H1 (cell line): ENCODE results near the gene MGMT. TPM values are rescaled to one million over a fixed set of nuclear protein-coding genes. Genes with fewer than 3 reads are reported as not detected.
A peak's percentile ranks its signal among the peaks of the same experiment; 100 is the strongest.

Experiments
- CTCF ChIA-PET: fragments of 300-600 bp; sonication (Branson Sonifier 250); formaldehyde crosslinking; loops from one replicate; lab custom pipeline; 2021; ENCODE audit not compliant: partially characterized antibody; lab: Charles Lee
- POLR2A ChIA-PET: fragments of 300-600 bp; sonication (Branson Sonifier 250); formaldehyde crosslinking; loops from one replicate; lab custom pipeline; 2021; ENCODE audit warnings: inconsistent platforms; ENCODE audit not compliant: partially characterized antibody; lab: Charles Lee
- DNase-seq, 2 experiments: peaks; one replicate each; pipeline versions ENCODE4 v3.0.0 to v3.0.0-alpha.2; 2010 to 2022; ENCODE audit warnings: low spot score in 2 of 2, low read depth in 1 of 2, mixed read lengths in 1 of 2
- FAIRE-seq: peaks from 2 replicates; lab custom pipeline; 2011; peaks lifted over from hg19 to GRCh38; lab: Jason Lieb, UNC
- H2AFZ ChIP-seq: 2 replicates; pipeline ENCODE4 v1.8.1; 2012; ENCODE audit warnings: low read length, inconsistent platforms
- H2AK5ac ChIP-seq: 2 replicates; pipeline ENCODE4 v1.6.1; 2013; ENCODE audit warnings: low read depth, low read length
- H2BK120ac ChIP-seq: replicated peaks from 2 replicates; pipeline ENCODE3; 2013; ENCODE audit warnings: low read depth, low read length, inconsistent platforms
- H2BK12ac ChIP-seq: 2 replicates; pipeline ENCODE4 v1.6.1; 2013; ENCODE audit warnings: low read depth, low read length
- H2BK15ac ChIP-seq: 2 replicates; pipeline ENCODE4 v1.6.1; 2013; ENCODE audit warnings: low read length
- H2BK20ac ChIP-seq: 2 replicates; pipeline ENCODE4 v1.6.1; 2013; ENCODE audit warnings: low read length
- H2BK5ac ChIP-seq: 2 replicates; pipeline ENCODE4 v1.6.1; 2013; ENCODE audit warnings: low read depth, low read length
- H3K14ac ChIP-seq: 2 replicates; pipeline ENCODE4 v1.6.1; 2013; ENCODE audit warnings: inconsistent platforms; ENCODE audit not compliant: insufficient read length
- H3K18ac ChIP-seq: 2 replicates; pipeline ENCODE4 v1.6.1; 2013; ENCODE audit warnings: low read length; ENCODE audit errors: extremely low read depth
- H3K23ac ChIP-seq: 2 replicates; pipeline ENCODE4 v1.6.1; 2013; ENCODE audit warnings: inconsistent platforms; ENCODE audit not compliant: insufficient read length
- H3K23me2 ChIP-seq: 2 replicates; pipeline ENCODE4 v1.6.1; 2013; ENCODE audit warnings: low read depth, low read length
- H3K27ac ChIP-seq: 2 replicates; pipeline ENCODE4 v1.6.1; 2011; ENCODE audit warnings: low read depth, low read length, inconsistent platforms
- H3K27me3 ChIP-seq, 4 experiments: replicated peaks in 1 of 4; 1 replicate in 1 of 4; 2 replicates in 3 of 4; pipeline versions ENCODE4 v1.6.1 to v1.8.1; 2011 to 2013; ENCODE audit warnings: low read length in 3 of 4, mild to moderate bottlenecking in 3 of 4, inconsistent platforms in 2 of 4, mixed read lengths in 2 of 4, moderate library complexity in 1 of 4; ENCODE audit not compliant: control insufficient read depth in 3 of 4, insufficient read depth in 3 of 4; ENCODE audit errors: extremely low read depth in 1 of 4
- H3K36me3 ChIP-seq, 4 experiments: 2 replicates each; pipeline versions ENCODE4 v1.6.1 to v1.8.1; 2011 to 2013; ENCODE audit warnings: mild to moderate bottlenecking in 4 of 4, low read length in 3 of 4, moderate library complexity in 2 of 4, control low read depth in 1 of 4, inconsistent platforms in 1 of 4; ENCODE audit not compliant: insufficient read depth in 4 of 4, control insufficient read depth in 2 of 4
- H3K4ac ChIP-seq: replicated peaks from 2 replicates; pipeline ENCODE3; 2013; ENCODE audit warnings: low read length, low read depth, mixed read lengths, inconsistent platforms; ENCODE audit not compliant: insufficient read length
- H3K4me1 ChIP-seq, 4 experiments: replicated peaks in 1 of 4; 1 replicate in 1 of 4; 2 replicates in 3 of 4; pipeline versions ENCODE4 v1.6.1 to v1.8.1; 2011 to 2013; ENCODE audit warnings: low read length in 3 of 4, inconsistent platforms in 2 of 4, mixed read lengths in 1 of 4; ENCODE audit not compliant: insufficient read depth in 4 of 4, control insufficient read depth in 3 of 4
- H3K4me2 ChIP-seq, 2 experiments: 2 replicates each; pipeline versions ENCODE4 v1.6.1 to v1.8.1; 2011 to 2013; ENCODE audit warnings: low read depth in 2 of 2, low read length in 2 of 2, control low read depth in 1 of 2, inconsistent platforms in 1 of 2, mild to moderate bottlenecking in 1 of 2; ENCODE audit not compliant: insufficient read depth in 1 of 2
- H3K4me3 ChIP-seq, 4 experiments: fragments of 200-600, 300-600 bp in 1 of 4; sonication (generic), shearing (Covaris generic), sonication (Bioruptor Twin) in 1 of 4; 2 replicates each; pipeline versions ENCODE4 v1.5.1 to v1.8.1; 2011 to 2016; ENCODE audit warnings: low read length in 4 of 4, low read depth in 3 of 4, control low read depth in 2 of 4, inconsistent platforms in 2 of 4, mild to moderate bottlenecking in 2 of 4, mixed read lengths in 1 of 4, moderate library complexity in 1 of 4; ENCODE audit not compliant: insufficient read depth in 2 of 4; ENCODE audit errors: extremely low read depth in 1 of 4
- H3K56ac ChIP-seq: replicated peaks from 2 replicates; pipeline ENCODE3; 2013; ENCODE audit warnings: low read depth, mild to moderate bottlenecking, mixed read lengths, low read length, inconsistent platforms; ENCODE audit not compliant: insufficient read length
- H3K79me1 ChIP-seq: 2 replicates; pipeline ENCODE4 v1.6.1; 2013; ENCODE audit warnings: low read depth, low read length, control low read depth
- H3K79me2 ChIP-seq, 2 experiments: 2 replicates each; pipeline versions ENCODE4 v1.6.1 to v1.8.1; 2012 to 2013; ENCODE audit warnings: low read length in 2 of 2, mild to moderate bottlenecking in 2 of 2, inconsistent platforms in 1 of 2; ENCODE audit not compliant: insufficient read depth in 2 of 2, control insufficient read depth in 1 of 2
- H3K9ac ChIP-seq, 4 experiments: replicated peaks in 1 of 4; 1 replicate in 1 of 4; 2 replicates in 3 of 4; pipeline versions ENCODE4 v1.6.1 to v1.8.1; 2011 to 2013; ENCODE audit warnings: low read depth in 3 of 4, low read length in 3 of 4, control low read depth in 2 of 4, mild to moderate bottlenecking in 2 of 4, moderate library complexity in 2 of 4, inconsistent platforms in 1 of 4; ENCODE audit errors: extremely low read depth in 1 of 4
- H3K9me3 ChIP-seq, 2 experiments: 2 replicates each; pipeline versions ENCODE4 v1.6.1 to v1.8.1; 2012 to 2013; ENCODE audit warnings: mild to moderate bottlenecking in 2 of 2, moderate library complexity in 2 of 2, control low read depth in 1 of 2, inconsistent platforms in 1 of 2, low read depth in 1 of 2, low read length in 1 of 2, mixed read lengths in 1 of 2; ENCODE audit not compliant: insufficient read depth in 2 of 2
- H4K20me1 ChIP-seq, 2 experiments: replicated peaks in 1 of 2; 2 replicates each; pipeline versions ENCODE3 to v1.8.1; 2011 to 2013; ENCODE audit warnings: inconsistent platforms in 2 of 2, low read length in 2 of 2, mild to moderate bottlenecking in 1 of 2; ENCODE audit not compliant: insufficient read depth in 2 of 2, control insufficient read depth in 1 of 2
- H4K5ac ChIP-seq: 2 replicates; pipeline ENCODE4 v1.6.1; 2013; ENCODE audit warnings: low read length, low read depth, mixed read lengths, inconsistent platforms; ENCODE audit not compliant: insufficient read length
- H4K8ac ChIP-seq: 2 replicates; pipeline ENCODE4 v1.8.0; 2013; ENCODE audit warnings: mild to moderate bottlenecking, moderate library complexity, low read length, inconsistent platforms; ENCODE audit not compliant: insufficient read depth; ENCODE audit errors: extremely low read depth
- H4K91ac ChIP-seq: replicated peaks from 2 replicates; pipeline ENCODE3; 2013; ENCODE audit warnings: low read length, mixed read lengths, inconsistent platforms; ENCODE audit not compliant: insufficient read length
- BACH1 ChIP-seq: IDR thresholded peaks from 2 replicates; pipeline ENCODE4 v1.6.1; 2012; ENCODE audit warnings: low read length, improper control_type of control experiment
- BRCA1 ChIP-seq: IDR thresholded peaks from 2 replicates; pipeline ENCODE4 v1.6.1; 2012; ENCODE audit warnings: low read depth, low read length, improper control_type of control experiment
- CTBP2 ChIP-seq: IDR thresholded peaks from 2 replicates; pipeline ENCODE4 v1.7.0; 2011; ENCODE audit warnings: borderline replicate concordance, mild to moderate bottlenecking, moderate library complexity, mixed read lengths, low read length; ENCODE audit not compliant: insufficient read depth, insufficient read length
- JUND ChIP-seq: IDR thresholded peaks from 2 replicates; pipeline ENCODE4 v1.6.1; 2011; ENCODE audit warnings: mild to moderate bottlenecking, improper control_type of control experiment, low read length
- KDM1A ChIP-seq: fragments of 200-600, 300-600 bp; sonication (generic); IDR thresholded peaks from 2 replicates; pipeline ENCODE4 v1.7.1; 2016; ENCODE audit warnings: mild to moderate bottlenecking, low read length, borderline replicate concordance
- NRF1 ChIP-seq: IDR thresholded peaks from 2 replicates; pipeline ENCODE4 v1.6.1; 2011; ENCODE audit warnings: mild to moderate bottlenecking, low read depth, low read length, improper control_type of control experiment
- POU5F1 ChIP-seq: IDR thresholded peaks from 2 replicates; pipeline ENCODE4 v1.6.1; 2011; ENCODE audit warnings: low read depth, mild to moderate bottlenecking, low read length, moderate library complexity
- SP4 ChIP-seq: IDR thresholded peaks from 2 replicates; pipeline ENCODE4 v1.6.1; 2012; ENCODE audit warnings: low read length, inconsistent platforms
- TEAD4 ChIP-seq: IDR thresholded peaks from 2 replicates; pipeline ENCODE4 v1.6.1; 2012; ENCODE audit warnings: low read depth, low read length, inconsistent platforms, mixed read lengths
- WGBS, 2 experiments: shearing (Covaris generic) in 1 of 2; methylation state at CpG; one replicate each; pipeline versions ENCODE4 v1.1.6 to v1.1.7; 2013 to 2015; ENCODE audit warnings: low lambda C conversion rate in 2 of 2, mixed read lengths in 2 of 2, inconsistent platforms in 1 of 2, low coverage in 1 of 2, missing lambda C conversion rate in 1 of 2; ENCODE audit not compliant: insufficient replicate concordance in 2 of 2, insufficient coverage in 1 of 2, insufficient read length in 1 of 2; ENCODE audit errors: extremely low coverage in 1 of 2, missing lambda C conversion rate in 1 of 2; 5-methylcytosine and 5-hydroxymethylcytosine counted together
- polyA plus RNA-seq, 7 experiments: library from polyadenylated mRNA; depleted of rRNA in 3 of 7; stranded (reverse) in 5 of 7; unstranded in 2 of 7; fragments of >200 nt in 5 of 7; fragments of 200-250 nt in 2 of 7; gene quantifications; 1 replicate in 5 of 7; 2 replicates in 1 of 7; 4 replicates in 1 of 7; pipeline versions ENCODE4 v1.2.1 to v1.2.3, GENCODE V29; 2011 to 2013; ENCODE audit warnings: missing spikeins in 2 of 7, mixed read lengths in 2 of 7
- total RNA-seq: library from RNA; stranded (reverse); fragmentation: NEBNext Ultra II Directional; extraction: Animal tissue kit (Norgen Biotek cat#: 25700); gene quantifications from 2 replicates; pipeline ENCODE4 v1.2.1, GENCODE V29; 2021
- TF ChIP-seq, protein P1 (sequence below): IDR thresholded peaks from 2 replicates; pipeline ENCODE4 v1.6.1; 2012; ENCODE audit warnings: inconsistent platforms

The MGMT gene
- total and polyA plus RNA-seq, 2 of the 8 experiments (the other 6 are each of a cell fraction or from before 2014, with no cell fraction given) = 9.9 to 10.7 TPM

DNA sequence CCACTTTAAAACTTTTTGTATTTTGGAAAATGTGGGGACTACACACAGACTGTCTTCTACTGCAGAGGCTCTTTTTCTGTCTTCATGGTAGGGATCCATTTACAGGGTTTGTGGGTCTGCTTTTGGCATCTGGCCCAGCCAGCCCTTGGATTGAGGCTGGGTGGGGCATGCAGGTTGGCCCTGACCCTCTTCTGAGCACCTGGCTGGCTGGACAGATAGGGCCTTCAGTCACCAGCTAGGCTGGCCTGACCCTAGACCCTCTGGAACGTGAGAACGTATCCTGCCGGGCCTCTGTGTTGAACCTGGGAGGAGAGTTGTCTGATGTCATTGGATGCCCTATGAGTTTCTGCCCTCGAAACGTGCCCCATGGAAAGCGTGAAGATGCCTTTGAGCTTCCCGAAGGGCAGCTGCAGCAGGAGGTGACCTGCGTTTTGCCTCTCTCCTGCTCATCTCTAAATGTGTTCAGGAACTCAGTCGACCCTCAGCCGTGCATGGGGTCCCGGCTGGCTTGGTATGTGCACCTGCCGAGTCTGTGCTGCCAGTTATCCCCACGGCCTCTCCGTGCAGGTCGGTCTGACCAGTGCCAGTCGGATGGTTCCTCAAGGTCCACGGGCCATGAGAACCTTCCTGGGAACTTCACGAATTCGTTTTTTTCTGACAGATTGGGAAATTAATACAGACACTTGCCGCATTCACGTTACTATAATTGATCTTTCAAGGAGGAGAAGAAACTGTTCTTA lies 74.9 kb downstream of the MGMT start:
- Histone ChIP-seq H3K79me1 (no peaks in the 10 kb centered on the region; the same call in 1 of the 2 replicates), H2BK5ac (no peak overlapping the region), H3K4me1 (no peaks in the 10 kb centered on the region; a peak in 1 of 7 replicates), H3K4me2 (no peak overlapping the region), H4K20me1 (no peaks in the 10 kb centered on the region), H3K9ac (no peak overlapping the region), H3K27ac (no peak overlapping the region), H3K4ac (no peak overlapping the region), H3K56ac (no peak overlapping the region), H2BK120ac (no peak overlapping the region), H3K9me3 (no peaks in the 10 kb centered on the region), H2BK12ac (no peak overlapping the region), H3K36me3 (no peaks in the 10 kb centered on the region), H3K27me3 (no peaks in the 10 kb centered on the region), H4K8ac (peak overlapping the region; percentile 59), H3K79me2 (no peaks in the 10 kb centered on the region), H2BK20ac (no peak overlapping the region), H3K23me2 (no peaks in the 10 kb centered on the region), H3K14ac (no peak overlapping the region), H3K23ac (no peak overlapping the region), H3K4me3 (no peak overlapping the region), H2AK5ac (0 out of 2 replicates have a peak overlapping the region, but pooled peaks have one; percentile 13), H4K91ac (no peak overlapping the region), H3K18ac (peak overlapping the region; percentile 32), H2BK15ac (no peak overlapping the region), H2AFZ (no peak overlapping the region), H4K5ac (no peak overlapping the region)
- ChIA-PET POLR2A (no interaction called here), CTCF (interaction anchor here (1.7 kb wide), 1 partner anchor 12 kb away, joined by 7 read pairs; no protein-coding TSS in a partner anchor)
- FAIRE-seq = no peak
- 88% methylated on average over 21 of the region's 21 CpGs; no CpG with 5 or more reads in 1 of the 2 experiments for WGBS, 2 experiments
- DNase-seq = no peak
- TF ChIP-seq CTBP2 (no peak), TEAD4 (no peak), BRCA1 (no peak), JUND (no peak), POU5F1 (no peak), SP4 (no peak), BACH1 (no peak), NRF1 (no peak), KDM1A (no peak)
- TF ChIP-seq, protein P1, sequence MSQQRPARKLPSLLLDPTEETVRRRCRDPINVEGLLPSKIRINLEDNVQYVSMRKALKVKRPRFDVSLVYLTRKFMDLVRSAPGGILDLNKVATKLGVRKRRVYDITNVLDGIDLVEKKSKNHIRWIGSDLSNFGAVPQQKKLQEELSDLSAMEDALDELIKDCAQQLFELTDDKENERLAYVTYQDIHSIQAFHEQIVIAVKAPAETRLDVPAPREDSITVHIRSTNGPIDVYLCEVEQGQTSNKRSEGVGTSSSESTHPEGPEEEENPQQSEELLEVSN = no peak
